ENCODE data around the gene ALG5. TPM values are rescaled to one million over a fixed set of nuclear protein-coding genes. Genes with fewer than 3 reads are reported as not detected.
A peak's percentile ranks its signal among the peaks of the same experiment; 100 is the strongest.

Gene ALG5
- total and polyA plus RNA-seq, 7 donors = 15.0 to 44.9 (median 24.6) TPM

DNA sequence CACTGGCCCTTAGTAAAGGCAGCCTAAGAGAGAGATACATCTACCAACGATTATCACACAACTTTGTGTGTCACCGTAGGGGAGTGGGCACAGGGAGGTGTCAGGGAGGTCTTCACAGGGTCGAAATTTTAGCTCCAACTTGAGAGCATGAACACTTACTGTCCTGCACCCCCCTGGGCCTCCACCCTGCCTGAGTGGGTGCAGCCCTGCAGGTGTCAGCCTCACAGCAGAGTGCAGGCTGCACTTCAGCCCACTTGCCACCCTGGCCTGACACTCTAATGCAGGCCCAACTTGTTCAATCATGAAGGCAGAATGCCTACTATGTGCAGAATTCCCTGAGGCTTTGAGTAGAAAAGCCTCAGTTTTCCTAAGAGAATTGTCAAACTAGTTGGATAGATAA lies 75.1 kb downstream of the ALG5 start:
- H3K9me3 ChIP-seq = no peaks in the 10 kb centered on the region
- H3K4me3 ChIP-seq = no peak overlapping the region
- H3K4me1 ChIP-seq = peaks cover 0 to 11% (median 7%) of the 10 kb centered on the region in 4 donors
- DNase-seq = no peak
- H3K27me3 ChIP-seq = no peaks in the 10 kb centered on the region
- H3K36me3 ChIP-seq = no peaks in the 10 kb centered on the region
- no peak overlapping the region for H3K27ac ChIP-seq
- TF ChIP-seq POLR2AphosphoS5 (IDR thresholded peaks at IDR 0.05) (no peak), CTCF (IDR thresholded peaks at IDR 0.05) (no peak), EP300 (IDR thresholded peaks at IDR 0.05) (no peak), POLR2A (IDR thresholded peaks at IDR 0.05) (no peak)
- intact Hi-C loops (cut with DNase I) = no loop called here
- 78 to 81% methylated on average over 3 of the region's 3 CpGs for WGBS, 2 donors

DNA sequence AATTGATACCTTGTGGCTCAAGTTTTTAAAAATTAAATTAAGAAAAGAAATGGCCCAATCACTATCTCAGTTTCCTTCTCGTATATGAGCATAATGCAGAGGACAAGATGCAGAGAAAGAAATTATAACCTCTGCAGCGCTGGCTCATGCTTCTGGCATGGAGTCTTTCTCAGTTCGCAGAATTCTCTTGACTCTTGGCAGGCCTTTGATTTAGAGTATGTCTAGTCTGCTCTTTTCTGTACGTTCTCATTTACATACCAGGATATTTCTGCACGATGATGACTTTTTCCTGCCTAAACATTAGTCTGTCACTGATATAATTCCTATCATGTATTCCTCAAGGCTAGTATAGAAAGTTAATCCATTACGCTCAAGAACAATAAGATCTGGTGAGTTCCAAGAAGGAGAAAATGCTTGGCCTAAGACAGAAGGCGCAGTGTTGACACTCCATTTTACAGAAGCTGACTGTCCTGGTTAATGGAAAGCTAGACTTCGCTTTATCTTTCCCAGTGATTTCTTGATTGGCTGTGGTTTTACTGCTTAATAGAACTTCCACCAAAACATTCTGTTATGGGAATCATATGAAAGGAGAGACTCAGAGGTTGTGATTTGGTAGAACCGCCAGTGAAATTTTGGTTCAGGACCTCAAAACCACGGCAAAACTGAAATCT lies 77.4 kb downstream of the ALG5 start:
- WGBS, 2 donors = 17 to 64% methylated on average over 10 of the region's 10 CpGs
- no peak for DNase-seq
- H3K4me3 ChIP-seq = no peak overlapping the region
- no peaks in the 10 kb centered on the region for H3K27me3 ChIP-seq
- no peaks in the 10 kb centered on the region for H3K9me3 ChIP-seq
- intact Hi-C loops (cut with DNase I) = no loop called here
- H3K4me1 ChIP-seq = peaks cover 0 to 30% (median 26%) of the 10 kb centered on the region in 4 donors
- TF ChIP-seq POLR2A (IDR thresholded peaks at IDR 0.05) (no peak), EP300 (IDR thresholded peaks at IDR 0.05) (no peak), CTCF (IDR thresholded peaks at IDR 0.05) (no peak)
- H3K36me3 ChIP-seq = no peaks in the 10 kb centered on the region
- peak overlapping the region in 3 of 4 donors; percentile 81 to 89 (median 89) for H3K27ac ChIP-seq

DNA sequence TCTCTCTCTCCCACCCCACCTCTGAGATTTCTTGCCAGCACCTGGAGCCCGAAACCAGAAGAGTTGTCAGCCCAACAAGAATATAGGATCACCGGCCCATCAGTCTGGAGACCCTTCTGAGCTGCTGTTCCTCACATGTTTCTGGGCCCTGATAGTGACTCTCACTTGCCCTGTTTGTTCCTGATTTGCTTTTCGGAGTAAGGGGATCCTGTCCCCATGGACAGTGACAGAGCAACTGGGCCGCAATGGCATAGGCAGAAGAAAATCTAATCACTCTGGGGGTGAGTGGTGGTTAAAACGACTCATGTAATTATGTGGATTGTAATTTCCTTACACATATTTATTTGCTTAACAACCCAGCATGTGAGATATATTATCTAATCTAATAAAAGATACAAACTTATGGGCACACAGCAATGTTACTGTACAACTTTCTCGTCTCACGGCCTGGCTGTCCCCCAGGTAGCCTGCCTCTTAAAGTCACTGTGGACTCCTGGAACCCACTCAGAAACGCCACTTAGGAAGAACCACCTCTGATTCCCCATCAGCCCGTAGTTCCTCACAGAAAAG lies 78.4 kb downstream of the ALG5 start:
- H3K4me3 ChIP-seq = peak overlapping the region; percentile 35 to 73 (median 68)
- no peaks in the 10 kb centered on the region for H3K9me3 ChIP-seq
- intact Hi-C loops (cut with DNase I) = no loop called here
- H3K36me3 ChIP-seq = no peaks in the 10 kb centered on the region
- no peaks in the 10 kb centered on the region for H3K27me3 ChIP-seq
- H3K4me1 ChIP-seq = peaks cover 0 to 41% (median 30%) of the 10 kb centered on the region in 4 donors
- no peak for DNase-seq
- WGBS, 2 donors = 33 to 64% methylated on average over 9 of the region's 9 CpGs
- TF ChIP-seq CTCF (IDR thresholded peaks at IDR 0.05) (no peak), EP300 (IDR thresholded peaks at IDR 0.05) (no peak), POLR2A (IDR thresholded peaks at IDR 0.05) (no peak), POLR2AphosphoS5 (IDR thresholded peaks at IDR 0.05) (no peak)
- peak overlapping the region; percentile 81 to 89 (median 86) for H3K27ac ChIP-seq

DNA sequence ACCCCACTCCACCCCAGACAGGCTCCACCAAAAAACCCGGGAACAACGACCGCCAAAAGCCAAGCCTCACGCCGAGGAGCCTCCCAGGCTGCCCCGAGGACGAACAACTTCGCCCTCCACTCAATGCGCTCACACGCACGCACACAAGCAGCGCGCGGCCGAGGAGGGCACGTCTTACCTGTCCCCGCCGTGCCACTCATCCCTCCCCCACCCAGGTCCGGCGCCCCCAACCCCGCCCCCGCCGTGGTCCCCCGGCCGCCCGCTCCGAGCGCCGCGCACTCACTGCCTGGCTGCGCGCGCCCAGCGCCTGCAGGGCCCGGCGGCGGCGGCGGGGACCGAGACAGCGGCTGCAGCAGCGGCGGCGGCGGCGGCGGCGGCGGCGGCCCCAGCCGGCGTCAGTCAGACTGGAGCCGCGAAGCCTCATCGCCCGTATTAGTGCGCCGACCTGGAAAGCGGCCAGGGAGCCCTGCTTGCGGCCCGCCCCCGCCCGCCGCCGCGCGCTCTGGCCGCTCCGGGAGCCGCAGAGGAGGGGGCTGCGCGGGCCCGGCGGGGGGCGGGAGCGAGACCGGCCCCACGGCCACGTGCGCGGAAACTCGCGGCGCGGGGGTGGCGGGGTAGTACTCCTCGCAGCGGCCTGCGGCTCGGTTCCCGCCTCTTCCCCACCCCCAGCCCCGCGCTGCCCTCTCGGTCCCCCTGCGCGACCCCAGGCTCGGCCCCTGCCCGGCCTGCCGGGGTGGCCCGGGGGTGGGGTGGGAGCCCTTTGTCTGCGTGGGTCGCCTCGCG lies 79.1 kb downstream of the ALG5 start, which contains the start of gene SMAD9:
SMAD9 (minus strand) TSS at position 406 of the 783 bp plus-strand sequence. CDS start 40,549 bp downstream, outside the sequence.
- no peaks in the 10 kb centered on the region for H3K9me3 ChIP-seq

More for the DNA sequence above, 79.1 kb downstream of the ALG5 start, which contains the start of gene SMAD9:
- Histone ChIP-seq H3K36me3 (no peaks in the 10 kb centered on the region), H3K4me3 (peak within 1 kb of the TSS; percentile 51 to 73 (median 68)), H3K27me3 (no peaks in the 10 kb centered on the region), H3K27ac (peak within 1 kb of the TSS; percentile 81 to 89 (median 89)), H3K4me1 (peaks cover 0 to 47% (median 34%) of the 10 kb centered on the region in 4 donors)
- WGBS, 2 donors = 1% methylated on average over 104 of the region's 104 CpGs
- DNase-seq = peak; percentile 91
- intact Hi-C loops (cut with DNase I) = loop anchor here (5.0 kb wide), 2 partner anchors 77 to 103 kb away; partner anchors contain the start of genes ALG5 and RFXAP
- peak in 1 of 4 donors; percentile 23 for TF ChIP-seq POLR2AphosphoS5 (IDR thresholded peaks at IDR 0.05)
- no peak for TF ChIP-seq CTCF (IDR thresholded peaks at IDR 0.05)

Measured in sigmoid colon (tissue), 7 donors.